Measurements from ENCODE around the gene GTF3C2.

DNA sequence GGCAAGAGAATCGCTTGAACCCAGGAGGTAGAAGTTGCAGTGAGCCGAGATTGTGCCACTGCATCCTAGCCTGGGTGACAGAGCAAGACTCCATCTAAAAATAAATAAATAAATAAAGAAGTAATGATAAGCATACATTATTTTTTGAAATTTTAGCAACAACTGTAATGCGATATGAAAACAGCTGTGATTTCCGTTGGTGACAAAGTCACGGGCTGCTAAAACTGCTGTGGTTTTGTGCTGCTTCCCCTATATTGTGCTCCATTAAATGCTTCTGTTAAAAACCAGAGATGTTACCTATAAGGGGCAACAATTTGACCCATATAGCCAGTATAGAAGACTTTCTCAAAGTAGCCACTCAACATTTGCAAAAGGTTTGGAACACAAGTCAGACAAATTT, 66.0 kb downstream of the GTF3C2 start:
- no peak for TF ChIP-seq TCF7 (IDR thresholded peaks at IDR 0.05; ENCODE audit: borderline replicate concordance)
- TF ChIP-seq EZH2 (IDR thresholded peaks at IDR 0.05; ENCODE audit: borderline replicate concordance, control insufficient read depth, low read depth, low read length), result no peak
- TF ChIP-seq HDAC2 (IDR thresholded peaks at IDR 0.05), result no peak
- TF ChIP-seq BCL11A (IDR thresholded peaks at IDR 0.05; ENCODE audit: low read depth, low read length), result no peak
- TF ChIP-seq, protein P1, sequence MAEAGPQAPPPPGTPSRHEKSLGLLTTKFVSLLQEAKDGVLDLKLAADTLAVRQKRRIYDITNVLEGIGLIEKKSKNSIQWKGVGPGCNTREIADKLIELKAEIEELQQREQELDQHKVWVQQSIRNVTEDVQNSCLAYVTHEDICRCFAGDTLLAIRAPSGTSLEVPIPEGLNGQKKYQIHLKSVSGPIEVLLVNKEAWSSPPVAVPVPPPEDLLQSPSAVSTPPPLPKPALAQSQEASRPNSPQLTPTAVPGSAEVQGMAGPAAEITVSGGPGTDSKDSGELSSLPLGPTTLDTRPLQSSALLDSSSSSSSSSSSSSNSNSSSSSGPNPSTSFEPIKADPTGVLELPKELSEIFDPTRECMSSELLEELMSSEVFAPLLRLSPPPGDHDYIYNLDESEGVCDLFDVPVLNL (IDR thresholded peaks at IDR 0.05; ENCODE audit: low read depth, low read length), result no peak
- no peak for TF ChIP-seq HCFC1 (IDR thresholded peaks at IDR 0.05; ENCODE audit: low read length)
- TF ChIP-seq, protein P2, sequence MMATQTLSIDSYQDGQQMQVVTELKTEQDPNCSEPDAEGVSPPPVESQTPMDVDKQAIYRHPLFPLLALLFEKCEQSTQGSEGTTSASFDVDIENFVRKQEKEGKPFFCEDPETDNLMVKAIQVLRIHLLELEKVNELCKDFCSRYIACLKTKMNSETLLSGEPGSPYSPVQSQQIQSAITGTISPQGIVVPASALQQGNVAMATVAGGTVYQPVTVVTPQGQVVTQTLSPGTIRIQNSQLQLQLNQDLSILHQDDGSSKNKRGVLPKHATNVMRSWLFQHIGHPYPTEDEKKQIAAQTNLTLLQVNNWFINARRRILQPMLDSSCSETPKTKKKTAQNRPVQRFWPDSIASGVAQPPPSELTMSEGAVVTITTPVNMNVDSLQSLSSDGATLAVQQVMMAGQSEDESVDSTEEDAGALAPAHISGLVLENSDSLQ (IDR thresholded peaks at IDR 0.05), result no peak
- no peak for TF ChIP-seq SUZ12 (IDR thresholded peaks at IDR 0.05; ENCODE audit: unreplicated experiment)
- no peak for TF ChIP-seq NFIC (IDR thresholded peaks at IDR 0.05; ENCODE audit: low read depth, low read length)
- TF ChIP-seq, protein P3, sequence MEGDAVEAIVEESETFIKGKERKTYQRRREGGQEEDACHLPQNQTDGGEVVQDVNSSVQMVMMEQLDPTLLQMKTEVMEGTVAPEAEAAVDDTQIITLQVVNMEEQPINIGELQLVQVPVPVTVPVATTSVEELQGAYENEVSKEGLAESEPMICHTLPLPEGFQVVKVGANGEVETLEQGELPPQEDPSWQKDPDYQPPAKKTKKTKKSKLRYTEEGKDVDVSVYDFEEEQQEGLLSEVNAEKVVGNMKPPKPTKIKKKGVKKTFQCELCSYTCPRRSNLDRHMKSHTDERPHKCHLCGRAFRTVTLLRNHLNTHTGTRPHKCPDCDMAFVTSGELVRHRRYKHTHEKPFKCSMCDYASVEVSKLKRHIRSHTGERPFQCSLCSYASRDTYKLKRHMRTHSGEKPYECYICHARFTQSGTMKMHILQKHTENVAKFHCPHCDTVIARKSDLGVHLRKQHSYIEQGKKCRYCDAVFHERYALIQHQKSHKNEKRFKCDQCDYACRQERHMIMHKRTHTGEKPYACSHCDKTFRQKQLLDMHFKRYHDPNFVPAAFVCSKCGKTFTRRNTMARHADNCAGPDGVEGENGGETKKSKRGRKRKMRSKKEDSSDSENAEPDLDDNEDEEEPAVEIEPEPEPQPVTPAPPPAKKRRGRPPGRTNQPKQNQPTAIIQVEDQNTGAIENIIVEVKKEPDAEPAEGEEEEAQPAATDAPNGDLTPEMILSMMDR (IDR thresholded peaks at IDR 0.05 in 2 of 3, conservative IDR thresholded peaks at IDR 0.05 in 1 of 3; ENCODE audit: control insufficient read depth in 2 of 3, extremely low read depth in 1 of 3, insufficient read depth in 1 of 3, low read depth in 3 of 3, low read length in 3 of 3), result no peak

Measured in GM12878 (cell line).